Gastrocnemius medialis (tissue), 4 donors: ENCODE results near the gene LILRA1.

Source experiments
- POLR2A ChIP-seq, 2 donors: fragments of 450-650 bp; IDR thresholded peaks; one replicate each; pipeline ENCODE4 v1.6.1; 2017; ENCODE audit warnings: antibody characterized with exemption in 2 of 2, mild to moderate bottlenecking in 2 of 2, moderate library complexity in 2 of 2
- TF ChIP-seq, protein P1 (sequence below), 5 experiments: fragments of 450-650 bp in 3 of 5; fragments of 200-600 bp in 2 of 5; sonication (generic) in 2 of 5; IDR thresholded peaks in 4 of 5; conservative IDR thresholded peaks in 1 of 5; 1 replicate in 4 of 5; 2 replicates in 1 of 5; pipeline ENCODE4 v1.5.1; 2016 to 2019; ENCODE audit warnings: antibody characterized with exemption in 5 of 5, mild to moderate bottlenecking in 3 of 5, moderate library complexity in 3 of 5

DNA sequence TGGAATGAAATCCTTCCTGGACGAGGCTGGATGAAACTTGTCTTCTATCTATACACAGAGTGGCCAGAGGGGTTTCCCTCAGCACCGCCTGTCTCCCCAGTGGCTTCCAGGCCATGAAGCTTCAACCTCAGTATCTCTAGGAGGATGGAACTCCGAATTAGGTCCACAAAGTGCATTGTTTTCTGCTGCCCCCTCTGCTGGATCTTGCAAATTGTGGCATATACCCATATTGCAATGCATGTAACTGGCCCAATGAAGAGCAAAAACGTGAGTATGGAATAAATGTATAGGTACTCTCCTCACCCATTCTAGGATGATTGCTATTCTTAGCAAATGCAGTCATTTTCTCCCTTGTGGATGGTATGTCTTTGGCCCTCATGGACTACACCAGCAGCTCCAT is 54.7 kb downstream of the LILRA1 start:
- TF ChIP-seq, protein P1, sequence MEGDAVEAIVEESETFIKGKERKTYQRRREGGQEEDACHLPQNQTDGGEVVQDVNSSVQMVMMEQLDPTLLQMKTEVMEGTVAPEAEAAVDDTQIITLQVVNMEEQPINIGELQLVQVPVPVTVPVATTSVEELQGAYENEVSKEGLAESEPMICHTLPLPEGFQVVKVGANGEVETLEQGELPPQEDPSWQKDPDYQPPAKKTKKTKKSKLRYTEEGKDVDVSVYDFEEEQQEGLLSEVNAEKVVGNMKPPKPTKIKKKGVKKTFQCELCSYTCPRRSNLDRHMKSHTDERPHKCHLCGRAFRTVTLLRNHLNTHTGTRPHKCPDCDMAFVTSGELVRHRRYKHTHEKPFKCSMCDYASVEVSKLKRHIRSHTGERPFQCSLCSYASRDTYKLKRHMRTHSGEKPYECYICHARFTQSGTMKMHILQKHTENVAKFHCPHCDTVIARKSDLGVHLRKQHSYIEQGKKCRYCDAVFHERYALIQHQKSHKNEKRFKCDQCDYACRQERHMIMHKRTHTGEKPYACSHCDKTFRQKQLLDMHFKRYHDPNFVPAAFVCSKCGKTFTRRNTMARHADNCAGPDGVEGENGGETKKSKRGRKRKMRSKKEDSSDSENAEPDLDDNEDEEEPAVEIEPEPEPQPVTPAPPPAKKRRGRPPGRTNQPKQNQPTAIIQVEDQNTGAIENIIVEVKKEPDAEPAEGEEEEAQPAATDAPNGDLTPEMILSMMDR (IDR thresholded peaks at IDR 0.05 in 4 of 5, conservative IDR thresholded peaks at IDR 0.05 in 1 of 5) = no peak
- no peak for TF ChIP-seq POLR2A (IDR thresholded peaks at IDR 0.05)
